Liver (tissue), 9 donors: ENCODE results near the gene TYSND1. TPM values are rescaled to one million over a fixed set of nuclear protein-coding genes. Genes with fewer than 3 reads are reported as not detected.

Experiments used
- DNase-seq: peaks from one replicate; pipeline ENCODE4 v3.0.0-alpha.2; 2017; ENCODE audit warnings: low spot score
- H3K27ac ChIP-seq, 2 donors: one replicate each; pipeline ENCODE4 v1.7.0; 2013; ENCODE audit warnings: inconsistent platforms in 2 of 2, low read length in 2 of 2, control low read depth in 1 of 2, low read depth in 1 of 2, mild to moderate bottlenecking in 1 of 2
- H3K27me3 ChIP-seq, 4 donors: one replicate each; pipeline versions ENCODE4 v1.6.1 to v1.7.0; 2013; ENCODE audit warnings: low read length in 3 of 4, inconsistent platforms in 1 of 4, mild to moderate bottlenecking in 1 of 4, moderate library complexity in 1 of 4; ENCODE audit not compliant: control insufficient read depth in 4 of 4, insufficient read depth in 4 of 4
- H3K36me3 ChIP-seq, 4 donors: one replicate each; pipeline versions ENCODE4 v1.6.1 to v1.7.0; 2013; ENCODE audit warnings: low read length in 3 of 4, mild to moderate bottlenecking in 3 of 4, low read depth in 1 of 4, moderate library complexity in 1 of 4; ENCODE audit not compliant: control insufficient read depth in 4 of 4, insufficient read depth in 3 of 4
- H3K4me1 ChIP-seq, 4 donors: one replicate each; pipeline versions ENCODE4 v1.6.1 to v1.7.0; 2013; ENCODE audit warnings: low read length in 3 of 4, mild to moderate bottlenecking in 3 of 4, moderate library complexity in 1 of 4; ENCODE audit not compliant: control insufficient read depth in 4 of 4, insufficient read depth in 4 of 4
- H3K4me3 ChIP-seq, 3 donors: one replicate each; pipeline versions ENCODE4 v1.6.1 to v1.7.0; 2013; ENCODE audit warnings: low read length in 3 of 3, control low read depth in 1 of 3, low read depth in 1 of 3, mild to moderate bottlenecking in 1 of 3
- H3K9ac ChIP-seq, 2 donors: one replicate each; pipeline ENCODE4 v1.7.0; 2013; ENCODE audit warnings: low read length in 2 of 2, mild to moderate bottlenecking in 2 of 2, moderate library complexity in 2 of 2, control low read depth in 1 of 2, low read depth in 1 of 2
- H3K9me3 ChIP-seq, 4 donors: one replicate each; pipeline versions ENCODE4 v1.6.1 to v1.7.0; 2013; ENCODE audit warnings: low read length in 3 of 4; ENCODE audit not compliant: control insufficient read depth in 4 of 4
- HNF4A ChIP-seq, 2 donors: conservative IDR thresholded peaks; 2 replicates each; pipeline ENCODE4 v1.6.1; 2016; ENCODE audit warnings: antibody characterized with exemption in 2 of 2, mild to moderate bottlenecking in 2 of 2
- HNF4G ChIP-seq: IDR thresholded peaks from 2 replicates; pipeline ENCODE4 v1.6.1; 2016; ENCODE audit warnings: antibody characterized with exemption
- NR2F2 ChIP-seq: IDR thresholded peaks from 2 replicates; pipeline ENCODE4 v1.6.1; 2016; ENCODE audit warnings: antibody characterized with exemption
- REST ChIP-seq: IDR thresholded peaks from 2 replicates; pipeline ENCODE4 v1.6.1; 2016; ENCODE audit warnings: antibody characterized with exemption, mild to moderate bottlenecking
- RXRA ChIP-seq, 2 donors: IDR thresholded peaks; 2 replicates each; pipeline ENCODE4 v1.6.1; 2017 to 2018; ENCODE audit warnings: antibody characterized with exemption in 2 of 2, mild to moderate bottlenecking in 1 of 2
- WGBS: extraction: QIAGEN DNeasy Blood & Tissue Kit; methylation state at CpG from one replicate; pipeline ENCODE4 v1.1.7; 2013; 5-methylcytosine and 5-hydroxymethylcytosine counted together
- polyA plus RNA-seq, 2 donors: library from polyadenylated mRNA; stranded (reverse) in 1 of 2; unstranded in 1 of 2; fragments of 200-250 nt in 1 of 2; fragments of >200 nt in 1 of 2; fragmentation: Nextera tagmentation in 1 of 2; extraction: Ambion mirVana in 1 of 2; gene quantifications; one replicate each; pipeline versions ENCODE4 v1.2.1 to v1.2.3, GENCODE V29; 2013 to 2015
- total RNA-seq, 2 donors: library from RNA; depleted of rRNA; stranded (reverse); fragments of >200 nt; gene quantifications; one replicate each; pipeline ENCODE4 v1.2.3, GENCODE V29; 2014
- TF ChIP-seq, protein P1 (sequence below): IDR thresholded peaks from 2 replicates; pipeline ENCODE4 v1.6.1; 2016; ENCODE audit warnings: antibody characterized with exemption
- donor health status: healthy.
- donor health status: healthy.
- donor health status: healthy.
- donor health status: healthy.
- donor health status: healthy.

Gene TYSND1
- total and polyA plus RNA-seq, 4 donors, result 3.9 to 11.3 (median 7.2) TPM

- WGBS, result 76% methylated on average over 5 of the region's 5 CpGs
- Histone ChIP-seq H3K4me3 (no peak overlapping the region), H3K36me3 (peaks cover 0 to 5% (median 1%) of the 10 kb centered on the region in 4 donors), H3K27ac (no peak overlapping the region), H3K9me3 (no peaks in the 10 kb centered on the region), H3K27me3 (no peaks in the 10 kb centered on the region), H3K9ac (no peak overlapping the region), H3K4me1 (peaks cover 0 to 12% (median 2%) of the 10 kb centered on the region in 4 donors)
- TF ChIP-seq, protein P1, sequence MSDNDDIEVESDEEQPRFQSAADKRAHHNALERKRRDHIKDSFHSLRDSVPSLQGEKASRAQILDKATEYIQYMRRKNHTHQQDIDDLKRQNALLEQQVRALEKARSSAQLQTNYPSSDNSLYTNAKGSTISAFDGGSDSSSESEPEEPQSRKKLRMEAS, result no peak
- TF ChIP-seq HNF4G (no peak), NR2F2 (peak; percentile 25), HNF4A (conservative IDR thresholded peaks at IDR 0.05) (peak; percentile 52 to 87), RXRA (IDR thresholded peaks at IDR 0.05) (peak; percentile 40 to 63)
- DNase-seq, result no peak
These were observed 49.6 kb downstream of the TYSND1 start for GRCh38 chr10:70096705-70097420.

GRCh38 chr10:70096016-70096704, 50.3 kb downstream of the TYSND1 start:
- H3K27me3 ChIP-seq, result no peaks in the 10 kb centered on the region
- no peaks in the 10 kb centered on the region for H3K9me3 ChIP-seq
- DNase-seq, result no peak
- 83% methylated on average over 6 of the region's 6 CpGs for WGBS
- H3K36me3 ChIP-seq, result peaks cover 0 to 5% (median 1%) of the 10 kb centered on the region in 4 donors
- peaks cover 0 to 19% (median 8%) of the 10 kb centered on the region in 4 donors for H3K4me1 ChIP-seq
- TF ChIP-seq REST, result no peak
- H3K27ac ChIP-seq, result no peak overlapping the region
- no peak overlapping the region for H3K4me3 ChIP-seq
- no peak overlapping the region for H3K9ac ChIP-seq

DNA sequence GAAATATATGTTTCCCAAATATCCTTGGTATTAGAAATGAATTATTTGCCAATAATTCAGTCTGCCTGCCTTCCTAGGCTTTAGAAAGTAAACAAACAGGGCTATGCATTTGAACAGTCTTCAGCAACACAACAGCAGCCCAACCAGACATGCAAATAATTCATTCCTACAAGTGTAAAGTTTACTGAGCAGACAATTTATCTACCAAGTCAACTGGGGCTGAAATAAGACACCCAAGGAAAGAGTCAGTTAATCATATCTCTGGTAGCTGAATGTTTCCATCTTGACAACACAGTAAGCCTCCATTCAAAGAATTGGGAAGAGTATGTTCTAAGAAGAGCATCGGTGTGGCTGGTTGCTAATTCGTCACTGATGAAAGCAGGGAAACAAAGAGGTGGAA, 52.2 kb downstream of the TYSND1 start:
- DNase-seq, result no peak
- H3K36me3 ChIP-seq, result peaks cover 0 to 4% (median 1%) of the 10 kb centered on the region in 4 donors
- no peaks in the 10 kb centered on the region for H3K27me3 ChIP-seq
- 94% methylated on average over 2 of the region's 2 CpGs for WGBS
- H3K4me1 ChIP-seq, result peaks cover 0 to 28% (median 14%) of the 10 kb centered on the region in 4 donors
- H3K27ac ChIP-seq, result no peak overlapping the region
- H3K4me3 ChIP-seq, result no peak overlapping the region
- no peaks in the 10 kb centered on the region for H3K9me3 ChIP-seq
- TF ChIP-seq HNF4G, result no peak
- no peak overlapping the region for H3K9ac ChIP-seq
